Endothelial cell of umbilical vein (primary cell): Measurements from ENCODE around the gene RAB36. TPM values are rescaled to one million over a fixed set of nuclear protein-coding genes. Genes with fewer than 3 reads are reported as not detected.

ENCODE experiments used
- BruUV-seq: library from RNA; stranded (reverse); fragments of 400-500 nt; replicated peaks from 2 replicates; lab custom pipeline; 2021; lab: Mats Ljungman, UMichigan
- CTCF ChIA-PET: fragments of 300-600, 350-600 bp; sonication (Branson Sonifier 250); formaldehyde crosslinking; loops from one replicate; lab custom pipeline; 2021; ENCODE audit warnings: antibody characterized with exemption, inconsistent platforms; lab: Charles Lee
- POLR2A ChIA-PET: fragments of 300-600, 350-600 bp; sonication (Branson Sonifier 250); formaldehyde crosslinking; loops from one replicate; lab custom pipeline; 2021; ENCODE audit warnings: antibody characterized with exemption, inconsistent platforms; lab: Charles Lee
- DNase-seq: peaks from one replicate; pipeline ENCODE4 v3.0.0-alpha.2; 2011; ENCODE audit warnings: low read depth, low spot score
- FAIRE-seq: peaks from 2 replicates; lab custom pipeline; 2011; peaks lifted over from hg19 to GRCh38; lab: Jason Lieb, UNC
- H2AFZ ChIP-seq: 2 replicates; pipeline ENCODE4 v1.6.0; 2012; ENCODE audit warnings: low read depth, low read length, control low read depth, inconsistent platforms
- H3K27ac ChIP-seq: 2 replicates; pipeline ENCODE4 v1.5.1; 2011; ENCODE audit warnings: low read depth, mild to moderate bottlenecking, control low read depth, low read length, moderate library complexity; ENCODE audit not compliant: insufficient read depth
- H3K27me3 ChIP-seq, 2 experiments: 2 replicates each; pipeline versions ENCODE4 v1.6.0 to v1.6.1; 2011; ENCODE audit warnings: low read length in 2 of 2, mixed read lengths in 1 of 2; ENCODE audit not compliant: control insufficient read depth in 2 of 2, insufficient read depth in 2 of 2
- H3K36me3 ChIP-seq, 2 experiments: 2 replicates in 1 of 2; 3 replicates in 1 of 2; pipeline ENCODE4 v1.5.1; 2011; ENCODE audit warnings: low read length in 2 of 2, mild to moderate bottlenecking in 1 of 2, moderate library complexity in 1 of 2; ENCODE audit not compliant: control insufficient read depth in 2 of 2, insufficient read depth in 2 of 2; ENCODE audit errors: extremely low read depth in 1 of 2
- H3K4me1 ChIP-seq: 3 replicates; pipeline ENCODE4 v1.5.1; 2011; ENCODE audit warnings: mild to moderate bottlenecking, low read length; ENCODE audit not compliant: control insufficient read depth, insufficient read depth; ENCODE audit errors: extremely low read depth
- H3K4me2 ChIP-seq: 2 replicates; pipeline ENCODE4 v1.6.1; 2011; ENCODE audit warnings: low read length, control low read depth, mixed read lengths; ENCODE audit not compliant: insufficient read depth
- H3K4me3 ChIP-seq, 3 experiments: fragments of 200-600 bp in 1 of 3; sonication (generic), shearing (Covaris generic) in 1 of 3; replicated peaks in 1 of 3; 2 replicates each; pipeline ENCODE4 v1.5.1; 2011 to 2016; ENCODE audit warnings: control low read depth in 3 of 3, low read length in 3 of 3, mild to moderate bottlenecking in 2 of 3, inconsistent platforms in 1 of 3, low read depth in 1 of 3, moderate library complexity in 1 of 3; ENCODE audit not compliant: insufficient read depth in 1 of 3
- H3K79me2 ChIP-seq: 2 replicates; pipeline ENCODE4 v1.6.0; 2012; ENCODE audit warnings: low read length, inconsistent platforms; ENCODE audit not compliant: control insufficient read depth, insufficient read depth
- H3K9ac ChIP-seq: replicated peaks from 2 replicates; pipeline ENCODE3; 2011; ENCODE audit warnings: low read length, control low read depth; ENCODE audit not compliant: insufficient read depth; ENCODE audit errors: extremely low read depth
- H3K9me1 ChIP-seq: replicated peaks from 3 replicates; pipeline ENCODE4 v1.6.0; 2011; ENCODE audit warnings: mild to moderate bottlenecking, low read length; ENCODE audit not compliant: control insufficient read depth, insufficient read depth; ENCODE audit errors: extremely low read depth
- H3K9me3 ChIP-seq: replicated peaks from 2 replicates; pipeline ENCODE4 v1.5.1; 2012; ENCODE audit warnings: low read length, inconsistent platforms; ENCODE audit not compliant: control insufficient read depth, insufficient read depth
- H4K20me1 ChIP-seq: replicated peaks from 2 replicates; pipeline ENCODE3; 2011; ENCODE audit warnings: mild to moderate bottlenecking, low read length; ENCODE audit not compliant: control insufficient read depth, insufficient read depth; ENCODE audit errors: extremely low read depth
- EZH2 ChIP-seq: IDR thresholded peaks from 2 replicates; pipeline ENCODE4 v1.6.1; 2012; ENCODE audit warnings: borderline replicate concordance, low read depth, mild to moderate bottlenecking, moderate library complexity, low read length, inconsistent platforms; ENCODE audit not compliant: severe bottlenecking
- FOS ChIP-seq: IDR thresholded peaks from 2 replicates; pipeline ENCODE4 v1.6.1; 2011; ENCODE audit warnings: mild to moderate bottlenecking, low read length, moderate library complexity, borderline replicate concordance; ENCODE audit not compliant: insufficient read depth
- GATA2 ChIP-seq: IDR thresholded peaks from 2 replicates; pipeline ENCODE4 v1.7.0; 2011; ENCODE audit warnings: low read depth, mild to moderate bottlenecking, moderate library complexity, mixed read lengths, low read length; ENCODE audit not compliant: insufficient read length, insufficient read depth
- JUN ChIP-seq: IDR thresholded peaks from 2 replicates; pipeline ENCODE4 v1.6.1; 2011; ENCODE audit warnings: borderline replicate concordance, low read depth; ENCODE audit not compliant: insufficient read length, insufficient read depth
- MAX ChIP-seq: IDR thresholded peaks from 2 replicates; pipeline ENCODE4 v1.6.1; 2011; ENCODE audit not compliant: insufficient read depth, insufficient read length
- MYC ChIP-seq: IDR thresholded peaks from one replicate; pipeline ENCODE4 v1.6.1; 2011; ENCODE audit warnings: mild to moderate bottlenecking, low read depth, low read length
- POLR2A ChIP-seq: IDR thresholded peaks from 2 replicates; pipeline ENCODE4 v1.6.1; 2012; ENCODE audit warnings: low read depth, mild to moderate bottlenecking, control low read depth, low read length
- POLR2AphosphoS5 ChIP-seq: IDR thresholded peaks from 2 replicates; pipeline ENCODE4 v1.6.1; 2012; ENCODE audit warnings: low read depth, mild to moderate bottlenecking, control low read depth, low read length, moderate library complexity; ENCODE audit not compliant: insufficient read depth
- dilution Hi-C: fragments of 300-500 bp; cut with MboI; formaldehyde crosslinking; loops from one replicate; pipeline ENCODE4 v1.15.0; 2019; ENCODE audit warnings: low sequenced_read_pairs; ENCODE audit not compliant: extremely low pct_ligation_motif_present
- intact Hi-C: fragments of 100-400 bp; cut with micrococcal nuclease; formaldehyde crosslinking; loops from one replicate; pipeline ENCODE4 v1.10.0; 2022
- polyA plus RNA-seq, 4 experiments: library from polyadenylated mRNA; depleted of rRNA in 3 of 4; stranded (reverse) in 3 of 4; unstranded in 1 of 4; fragments of >200 nt; gene quantifications; 2 replicates each; pipeline versions ENCODE4 v1.2.1 to v1.2.3, GENCODE V29; 2011 to 2012; ENCODE audit warnings: missing spikeins in 1 of 4
- total RNA-seq: library from RNA; stranded (reverse); gene quantifications from 2 replicates; pipeline ENCODE4 v1.2.3, GENCODE V29; 2021
- TF ChIP-seq, protein P1 (sequence below), 2 donors: IDR thresholded peaks; 1 replicate in 1 of 2; 2 replicates in 1 of 2; pipeline ENCODE4 v1.5.1; 2011; ENCODE audit warnings: low read length in 2 of 2, mild to moderate bottlenecking in 2 of 2, moderate library complexity in 2 of 2, control low read depth in 1 of 2, inconsistent platforms in 1 of 2, low read depth in 1 of 2; ENCODE audit not compliant: insufficient read depth in 1 of 2; ENCODE audit errors: extremely low read depth in 1 of 2

The RAB36 gene
- total and polyA plus RNA-seq, 2 donors (not counting 3 experiments of a cell fraction or from before 2014, with no cell fraction given): 2.7 to 3.1 TPM

DNA sequence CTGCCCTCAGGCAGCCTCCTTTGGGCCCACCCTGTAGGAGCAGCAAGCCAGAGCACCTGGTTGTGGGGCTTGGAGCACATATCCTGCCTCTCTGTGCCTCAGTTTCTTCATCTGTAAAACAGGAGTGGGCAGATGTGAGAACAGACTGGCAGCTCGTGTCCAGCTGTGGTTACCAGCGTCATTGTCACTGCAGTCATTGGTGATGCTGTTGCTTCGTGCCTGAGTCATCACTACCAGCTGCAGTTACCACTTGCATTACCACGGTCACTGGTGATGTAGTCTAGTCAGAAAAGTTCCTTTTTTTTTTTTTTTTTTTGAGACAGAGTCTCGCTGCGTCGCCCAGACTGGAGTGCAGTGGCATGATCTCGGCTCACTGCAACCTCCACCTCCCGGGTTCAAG, 23.9 kb upstream of the RAB36 start:
- intact Hi-C loops: no loop called here

More for the DNA sequence above, 23.9 kb upstream of the RAB36 start:
- ChIA-PET CTCF (interaction anchor here (0.7 to 15.6 kb wide), 2 partner anchors 162 to 248 kb away, joined by 3 to 401 read pairs; no protein-coding TSS in a partner anchor), POLR2A (no interaction called here)
- Histone ChIP-seq H3K27ac (no peak overlapping the region), H3K36me3 (no peaks in the 10 kb centered on the region), H3K9ac (no peak overlapping the region), H3K79me2 (no peaks in the 10 kb centered on the region), H3K4me1 (no peaks in the 10 kb centered on the region), H3K27me3 (no peaks in the 10 kb centered on the region), H2AFZ (no peak overlapping the region), H3K4me2 (no peak overlapping the region), H3K9me1 (no peaks in the 10 kb centered on the region), H3K9me3 (no peaks in the 10 kb centered on the region), H3K4me3 (no peak overlapping the region), H4K20me1 (no peaks in the 10 kb centered on the region)
- FAIRE-seq (no peak), DNase-seq (no peak)
- BruUV-seq: no TSS peak
- TF ChIP-seq POLR2A: no peak
- TF ChIP-seq, protein P1, sequence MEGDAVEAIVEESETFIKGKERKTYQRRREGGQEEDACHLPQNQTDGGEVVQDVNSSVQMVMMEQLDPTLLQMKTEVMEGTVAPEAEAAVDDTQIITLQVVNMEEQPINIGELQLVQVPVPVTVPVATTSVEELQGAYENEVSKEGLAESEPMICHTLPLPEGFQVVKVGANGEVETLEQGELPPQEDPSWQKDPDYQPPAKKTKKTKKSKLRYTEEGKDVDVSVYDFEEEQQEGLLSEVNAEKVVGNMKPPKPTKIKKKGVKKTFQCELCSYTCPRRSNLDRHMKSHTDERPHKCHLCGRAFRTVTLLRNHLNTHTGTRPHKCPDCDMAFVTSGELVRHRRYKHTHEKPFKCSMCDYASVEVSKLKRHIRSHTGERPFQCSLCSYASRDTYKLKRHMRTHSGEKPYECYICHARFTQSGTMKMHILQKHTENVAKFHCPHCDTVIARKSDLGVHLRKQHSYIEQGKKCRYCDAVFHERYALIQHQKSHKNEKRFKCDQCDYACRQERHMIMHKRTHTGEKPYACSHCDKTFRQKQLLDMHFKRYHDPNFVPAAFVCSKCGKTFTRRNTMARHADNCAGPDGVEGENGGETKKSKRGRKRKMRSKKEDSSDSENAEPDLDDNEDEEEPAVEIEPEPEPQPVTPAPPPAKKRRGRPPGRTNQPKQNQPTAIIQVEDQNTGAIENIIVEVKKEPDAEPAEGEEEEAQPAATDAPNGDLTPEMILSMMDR (IDR thresholded peaks at IDR 0.05; ENCODE audit: extremely low read depth in 1 of 2, insufficient read depth in 1 of 2, low read depth in 1 of 2, low read length in 2 of 2): no peak
- no peak for TF ChIP-seq EZH2
- no peak for TF ChIP-seq GATA2
- TF ChIP-seq FOS: no peak
- TF ChIP-seq MAX: no peak
- TF ChIP-seq POLR2AphosphoS5: no peak
- TF ChIP-seq MYC: no peak
- no peak for TF ChIP-seq JUN
- dilution Hi-C loops: no loop called here
